ENCODE results near the gene TOMT.
"Not testable (repeated sequence)": the region's sequence is repeated elsewhere in the genome, so short reads cannot be mapped to it uniquely, and the experiment has no call there.

The TOMT gene

DNA sequence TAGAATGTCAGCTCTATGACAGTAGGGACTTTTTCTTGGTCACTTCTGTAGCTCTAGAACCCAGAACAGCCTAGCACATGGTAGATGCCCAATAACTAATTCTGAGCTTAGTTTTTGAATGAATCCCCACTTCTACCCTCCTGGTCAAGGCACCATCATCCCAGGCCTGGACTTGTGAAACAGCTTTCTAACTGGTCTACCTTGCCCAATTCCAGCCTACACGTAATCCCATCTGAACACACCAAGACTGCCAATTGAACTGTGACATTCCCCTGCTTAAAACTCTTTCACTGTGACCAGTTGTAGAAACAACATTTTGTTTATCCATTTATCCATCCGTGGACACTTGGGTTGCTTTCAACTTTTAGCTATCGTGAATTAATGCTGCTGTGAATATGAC is 23.7 kb downstream of the TOMT start:
- no peak for DNase-seq

DNA sequence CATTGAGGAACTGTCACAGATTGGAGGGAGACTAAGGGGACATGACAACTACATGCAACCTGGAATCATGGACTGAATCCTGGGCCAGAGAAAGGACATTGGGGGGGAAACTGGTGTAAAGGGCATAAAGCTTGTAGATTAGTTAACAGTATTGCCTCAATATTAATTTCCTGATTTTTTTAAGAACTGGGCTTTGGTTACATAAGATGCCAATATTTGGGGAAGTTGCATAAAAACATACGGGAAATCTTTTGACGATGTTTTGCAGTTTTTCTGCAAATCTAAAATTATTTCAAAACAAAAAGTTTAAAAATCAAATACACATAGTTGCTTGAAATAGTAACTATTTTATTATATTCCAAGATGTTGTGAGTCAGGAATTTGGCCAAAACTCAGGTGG is 26.9 kb downstream of the TOMT start:
- DNase-seq = no peak

DNA sequence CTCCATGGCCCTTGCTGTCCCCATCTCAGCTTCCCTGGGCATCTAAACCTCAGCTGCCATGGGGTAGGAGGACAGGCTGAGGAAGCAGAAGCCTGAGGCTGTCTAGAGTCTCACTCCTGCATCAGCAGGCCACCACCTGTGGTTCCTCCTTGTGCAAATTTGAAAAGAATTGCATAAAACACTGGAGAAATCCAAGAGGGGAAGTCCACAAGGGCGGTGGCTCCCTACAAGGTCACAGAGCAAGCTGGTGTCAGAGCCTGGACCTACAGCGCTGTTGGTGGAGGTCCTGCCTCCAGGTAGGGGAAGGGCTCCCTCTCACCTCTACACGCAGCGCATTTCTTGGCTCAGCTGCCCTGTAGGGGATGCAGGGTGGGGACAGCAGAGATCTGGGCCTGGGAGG is 29.7 kb downstream of the TOMT start, which contains the start of gene FOLR3:
Gene FOLR3 (plus strand): TSS at position 253 of the 400 bp plus-strand sequence. CDS start 228 bp downstream, outside the sequence.
- not testable (repeated sequence) for DNase-seq

DNA sequence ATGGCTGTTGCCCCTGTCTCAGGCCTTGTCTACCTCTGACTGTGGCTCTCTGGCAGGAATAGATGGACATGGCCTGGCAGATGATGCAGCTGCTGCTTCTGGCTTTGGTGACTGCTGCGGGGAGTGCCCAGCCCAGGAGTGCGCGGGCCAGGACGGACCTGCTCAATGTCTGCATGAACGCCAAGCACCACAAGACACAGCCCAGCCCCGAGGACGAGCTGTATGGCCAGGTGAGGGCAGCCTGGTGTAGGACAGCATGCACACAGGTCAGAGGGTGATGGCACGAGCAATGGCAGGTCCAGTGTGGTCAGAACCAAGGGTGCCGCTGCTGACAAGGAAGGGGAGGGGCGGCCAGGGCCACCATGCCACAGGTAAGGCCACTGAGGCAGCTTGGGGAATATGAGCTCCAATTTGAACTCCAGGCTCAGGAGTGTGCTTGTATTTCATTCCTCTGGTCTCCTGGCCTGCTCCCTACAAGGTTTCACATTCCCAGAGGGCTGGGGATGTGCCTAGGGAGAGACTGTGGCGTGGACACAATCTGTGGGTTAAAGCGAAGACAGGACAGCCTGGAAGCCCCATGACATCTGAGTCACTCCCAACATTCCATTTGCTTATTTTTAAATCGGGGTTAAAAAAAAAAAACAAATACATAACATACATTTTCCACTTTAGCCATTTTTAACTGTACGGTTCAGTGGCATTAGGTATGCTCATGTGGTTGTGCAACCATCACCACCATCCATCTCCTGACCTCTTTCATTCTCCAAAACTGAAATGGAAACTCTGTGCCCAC is 30.4 kb downstream of the TOMT start:
- no peak for DNase-seq

DNA sequence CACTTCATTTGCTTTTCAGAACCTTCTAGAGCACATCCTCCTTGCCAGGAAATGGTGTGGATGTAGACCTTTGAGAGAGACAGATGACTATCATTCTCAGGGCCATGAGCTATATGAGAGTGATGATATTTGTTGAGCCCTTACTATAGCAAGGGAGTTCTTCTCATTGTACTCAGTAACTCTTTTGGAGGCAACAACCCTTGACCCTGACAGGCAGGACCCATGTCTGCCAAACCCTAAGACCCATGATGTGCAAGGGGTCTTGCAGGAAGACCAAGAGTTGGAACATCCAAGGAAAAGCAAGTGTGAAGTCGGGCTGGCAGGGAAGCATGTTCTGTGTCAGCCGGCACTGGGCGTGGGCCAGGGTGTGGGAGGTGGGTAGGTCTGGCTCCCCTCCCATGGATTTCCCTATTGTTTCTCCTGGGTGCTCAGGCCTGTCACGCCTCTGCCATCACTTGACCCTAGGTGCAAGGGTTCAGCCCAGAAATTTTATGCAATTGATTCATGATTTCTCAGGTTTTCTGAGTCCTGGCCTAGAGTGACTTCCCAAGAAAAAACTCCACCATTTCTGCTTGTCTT is 31.0 kb downstream of the TOMT start:
- DNase-seq = no peak

DNA sequence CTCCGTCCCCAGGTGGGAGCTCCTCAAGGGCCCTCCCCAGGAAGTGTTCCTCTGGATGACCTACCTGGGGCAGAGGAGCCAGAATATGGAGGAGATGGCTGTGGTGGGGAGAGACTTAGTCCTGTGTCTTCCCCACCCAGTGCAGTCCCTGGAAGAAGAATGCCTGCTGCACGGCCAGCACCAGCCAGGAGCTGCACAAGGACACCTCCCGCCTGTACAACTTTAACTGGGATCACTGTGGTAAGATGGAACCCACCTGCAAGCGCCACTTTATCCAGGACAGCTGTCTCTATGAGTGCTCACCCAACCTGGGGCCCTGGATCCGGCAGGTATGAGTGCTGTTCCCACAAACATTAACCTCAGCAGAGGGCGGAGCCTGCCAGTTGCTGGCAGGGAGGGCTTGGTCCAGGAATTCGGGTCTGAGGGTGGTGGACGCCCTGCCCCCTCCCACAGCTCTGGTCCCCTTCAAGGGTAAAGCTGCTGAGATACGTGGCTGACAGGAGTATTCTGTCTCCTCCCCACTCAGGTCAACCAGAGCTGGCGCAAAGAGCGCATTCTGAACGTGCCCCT is 33.2 kb downstream of the TOMT start:
- DNase-seq = no peak

DNA sequence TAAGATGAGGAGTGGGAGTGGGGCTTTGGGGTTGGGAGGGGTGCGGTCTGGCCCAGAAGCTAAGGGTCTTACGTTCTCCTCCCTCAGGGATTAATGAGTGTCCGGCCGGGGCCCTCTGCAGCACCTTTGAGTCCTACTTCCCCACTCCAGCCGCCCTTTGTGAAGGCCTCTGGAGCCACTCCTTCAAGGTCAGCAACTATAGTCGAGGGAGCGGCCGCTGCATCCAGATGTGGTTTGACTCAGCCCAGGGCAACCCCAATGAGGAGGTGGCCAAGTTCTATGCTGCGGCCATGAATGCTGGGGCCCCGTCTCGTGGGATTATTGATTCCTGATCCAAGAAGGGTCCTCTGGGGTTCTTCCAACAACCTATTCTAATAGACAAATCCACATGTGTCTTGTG is 33.8 kb downstream of the TOMT start:
- DNase-seq = no peak

DNA sequence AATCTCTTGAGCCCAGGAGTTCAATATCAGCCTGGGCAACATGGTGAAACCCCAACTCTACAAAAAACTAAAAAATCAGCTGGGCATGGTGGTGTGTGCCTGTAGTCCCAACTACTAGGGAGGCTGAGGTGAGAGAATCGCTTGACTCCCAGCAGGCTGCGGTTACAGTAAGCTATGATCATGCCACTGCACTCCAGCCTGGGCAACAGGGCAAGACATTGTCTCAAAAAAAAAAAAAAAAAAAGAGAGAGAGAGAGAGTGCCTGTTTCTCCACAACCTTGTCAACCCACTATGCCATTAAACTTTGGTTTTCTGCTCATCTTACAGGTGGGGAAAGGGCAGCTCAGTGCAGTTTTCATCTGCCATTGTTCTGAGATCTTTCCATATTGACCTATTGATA is 34.9 kb downstream of the TOMT start:
- DNase-seq = no peak

DNA sequence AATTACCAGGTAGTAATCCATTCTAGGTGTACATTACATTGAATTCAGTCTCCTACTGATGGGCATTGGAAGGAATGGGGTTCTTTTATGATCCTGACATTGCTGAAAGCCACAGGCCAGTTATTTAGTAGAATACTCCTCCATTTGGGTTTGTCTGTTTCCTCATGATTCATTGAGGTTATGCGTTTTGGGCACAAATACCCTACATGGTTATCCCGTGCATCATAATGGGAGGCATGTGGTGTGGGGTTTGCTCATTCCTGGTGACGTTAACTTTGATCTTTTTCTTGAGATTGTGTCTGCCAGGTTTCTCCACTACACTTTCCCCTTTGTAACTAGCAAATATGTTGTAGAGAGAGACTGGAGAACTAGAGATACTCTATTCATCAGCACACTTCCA is 35.3 kb downstream of the TOMT start:
- DNase-seq = no peak

DNA sequence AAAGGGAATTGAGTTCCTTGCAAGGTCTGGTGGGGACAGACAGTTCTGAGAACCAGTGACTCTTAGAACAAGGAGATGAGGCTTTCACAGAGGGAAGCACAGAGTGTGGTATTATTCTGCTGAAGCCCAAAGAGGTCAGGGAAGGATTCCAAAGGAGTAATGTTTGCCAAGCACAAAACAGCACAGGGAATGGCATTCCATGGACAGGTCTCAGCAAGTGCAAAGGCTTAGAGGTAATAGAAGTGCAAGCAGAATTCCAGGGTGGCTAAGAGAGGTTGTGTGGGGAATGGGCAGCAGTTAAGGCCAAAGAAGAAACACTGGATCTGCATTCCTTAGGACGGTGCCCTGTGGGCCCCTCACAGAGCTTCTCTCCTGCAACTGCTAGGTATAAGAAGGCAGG is 36.4 kb downstream of the TOMT start:
- DNase-seq = not testable (repeated sequence)

DNA sequence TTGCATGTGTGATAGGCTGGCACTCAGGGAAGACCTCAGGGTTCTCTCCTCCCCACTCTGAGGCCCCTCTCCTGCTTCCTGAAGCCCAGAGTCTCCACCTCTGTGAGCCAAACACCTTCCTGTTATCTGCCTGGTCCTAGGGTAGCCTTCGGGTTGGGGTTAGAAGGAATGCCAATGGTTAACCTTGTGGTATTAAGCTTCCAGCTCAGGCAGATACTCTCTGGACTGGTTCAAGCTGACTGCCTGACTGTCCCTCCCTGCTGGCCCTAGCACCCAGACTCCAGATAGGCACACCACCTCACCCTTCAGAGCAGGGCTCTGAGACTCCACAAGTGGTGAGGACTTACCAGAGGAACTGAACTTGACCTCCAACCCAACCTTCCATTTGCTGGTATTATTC is 36.8 kb downstream of the TOMT start:
- not testable (repeated sequence) for DNase-seq

DNA sequence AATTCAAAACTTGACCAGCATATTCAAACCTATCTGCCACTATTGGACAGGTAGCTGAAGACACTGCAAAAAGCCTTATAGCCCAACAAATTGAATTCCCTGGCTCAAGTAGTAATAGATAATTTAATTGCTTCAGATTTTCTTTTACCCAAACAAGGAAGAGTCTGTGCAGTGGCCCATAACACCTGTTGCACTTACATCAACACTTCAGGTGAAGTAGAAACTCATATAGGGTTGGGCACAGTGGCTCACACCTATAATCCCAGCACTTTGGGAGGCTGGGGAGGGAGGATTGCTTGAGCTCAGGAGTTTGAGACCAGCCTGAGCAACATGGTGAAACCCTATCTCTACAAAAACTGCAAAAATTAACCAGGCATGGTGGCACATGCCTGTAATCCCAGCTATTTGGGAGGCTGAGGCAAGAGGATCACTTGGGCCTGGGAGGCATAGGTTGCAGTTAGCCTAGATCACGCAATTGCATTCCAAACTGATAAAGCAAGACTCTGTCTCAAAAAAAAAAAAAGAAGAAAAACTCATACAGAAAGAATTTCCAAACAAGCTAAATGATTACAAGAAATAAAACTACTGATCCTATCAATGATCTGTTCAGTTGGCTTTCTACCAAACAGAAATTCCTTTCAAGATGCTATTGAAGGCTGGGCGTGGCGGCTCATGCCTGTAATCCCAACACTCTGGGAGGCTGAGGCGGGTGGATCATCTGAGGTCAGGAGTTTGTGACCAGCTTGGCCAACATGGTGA is 39.3 kb downstream of the TOMT start:
- DNase-seq = no peak

DNA sequence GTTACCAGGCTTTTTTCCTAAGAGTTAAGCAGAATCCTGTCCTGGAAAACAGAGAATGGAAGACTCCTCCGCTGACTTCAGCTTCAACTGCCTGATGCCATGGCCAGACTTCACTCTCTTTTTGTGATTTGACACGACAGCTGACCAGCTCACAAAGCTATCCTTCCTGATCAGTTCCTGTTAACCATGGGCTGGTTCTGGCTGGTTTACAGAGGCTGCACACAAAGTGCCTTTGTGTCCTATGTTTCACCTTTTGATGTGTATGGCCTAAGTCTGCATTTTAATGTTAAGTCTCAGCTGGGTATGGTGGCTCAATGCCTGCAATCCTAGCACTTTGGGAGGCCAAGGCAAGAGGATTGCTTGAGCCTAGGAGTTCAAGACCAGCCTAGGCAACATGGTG is 40.9 kb downstream of the TOMT start:
- no peak for DNase-seq

DNA sequence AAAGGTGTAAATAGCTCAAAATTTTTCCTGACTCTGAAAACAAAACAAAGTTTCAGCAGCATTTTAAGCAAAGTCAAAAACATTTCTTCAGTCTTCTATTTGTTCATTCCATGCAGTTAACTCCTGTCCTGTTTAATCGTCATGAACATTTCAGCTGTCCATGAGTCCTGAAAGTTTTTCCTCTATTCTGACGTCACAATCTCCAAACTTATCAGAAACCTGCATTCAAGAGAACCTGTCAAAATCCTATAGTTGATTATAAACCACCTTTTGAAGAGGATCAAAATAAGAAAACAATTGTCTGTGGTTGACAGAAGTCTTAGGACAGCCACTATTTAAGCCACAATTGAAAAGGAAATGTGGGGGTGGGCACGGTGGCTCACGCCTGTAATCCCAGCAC is 45.2 kb downstream of the TOMT start:
- DNase-seq = no peak

DNA sequence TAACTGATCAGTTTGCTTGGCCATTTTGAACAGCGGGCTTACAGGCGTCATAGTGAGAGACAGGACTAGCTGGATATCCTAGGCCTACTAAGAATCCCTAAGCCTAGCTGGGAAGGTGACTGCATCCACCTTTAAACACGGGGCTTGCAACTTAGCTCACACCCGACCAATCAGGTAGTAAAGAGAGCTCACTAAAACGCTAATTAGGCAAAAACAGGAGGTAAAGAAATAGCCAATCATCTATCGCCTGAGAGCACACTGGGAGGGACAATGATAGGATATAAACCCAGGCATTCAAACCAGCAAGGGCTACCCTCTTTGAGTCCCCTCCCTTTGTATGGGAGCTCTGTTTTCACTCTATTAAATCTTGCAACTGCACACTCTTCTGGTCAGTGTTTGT is 48.1 kb downstream of the TOMT start:
- not testable (repeated sequence) for DNase-seq

DNA sequence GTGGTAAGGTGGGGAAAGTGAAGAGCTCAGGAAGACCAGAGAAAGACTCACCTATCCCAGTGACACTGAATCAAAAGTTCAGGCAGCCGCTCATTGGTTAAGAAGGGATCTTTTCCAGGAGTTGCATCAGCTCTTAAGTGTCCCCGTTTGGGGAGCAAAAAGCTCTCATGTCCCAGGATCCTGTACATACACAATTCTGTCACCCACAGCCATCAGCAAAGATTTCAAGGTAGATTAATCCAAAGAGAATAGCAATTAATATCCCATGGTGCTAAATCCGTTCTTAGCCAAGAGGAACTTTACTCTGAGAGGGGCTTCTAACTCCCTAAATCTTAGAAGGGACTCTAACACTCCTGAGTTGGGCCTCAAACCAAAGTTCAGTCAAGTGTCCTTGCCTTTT is 49.1 kb downstream of the TOMT start:
- no peak for DNase-seq

DNA sequence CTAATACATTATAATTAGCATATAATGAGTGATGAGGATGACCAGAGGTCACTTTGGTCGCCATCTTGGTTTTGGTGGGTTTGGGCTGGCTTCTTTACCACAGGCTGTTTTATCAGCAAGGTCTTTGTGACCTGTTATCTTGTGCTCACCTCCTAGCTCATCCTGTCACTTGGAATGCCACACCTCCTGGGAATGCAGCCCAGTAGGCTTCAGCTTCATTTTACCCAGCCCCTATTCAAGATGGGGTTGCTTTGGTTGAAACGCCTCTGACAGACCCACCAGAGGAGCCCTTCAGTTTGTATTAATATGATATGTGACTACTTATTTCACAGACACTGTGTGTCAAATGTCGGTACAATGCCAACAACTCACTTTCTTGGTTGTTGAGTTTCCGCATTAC is 50.0 kb downstream of the TOMT start:
- no peak for DNase-seq

DNA sequence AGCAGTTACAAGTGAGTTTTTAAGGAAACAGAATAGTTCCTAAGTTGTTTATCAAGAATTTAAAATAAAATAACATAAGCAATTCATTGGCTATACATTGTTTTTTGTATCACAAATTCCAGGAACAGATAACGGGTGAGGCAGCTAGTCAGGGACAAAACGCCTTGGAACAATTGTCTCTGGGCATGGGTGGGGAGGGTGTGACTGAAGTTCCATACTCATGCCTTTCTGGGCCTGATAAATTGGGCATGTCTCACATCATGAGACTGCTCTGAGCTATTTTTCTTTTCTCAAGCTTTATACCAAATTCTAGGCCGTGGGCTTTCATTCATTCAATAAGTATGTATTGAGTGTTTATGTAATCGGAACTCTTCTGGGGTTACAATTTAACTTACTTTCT is 51.4 kb downstream of the TOMT start:
- DNase-seq = no peak
